Inferior parietal cortex (tissue), 1 donor: Measurements from ENCODE around the gene UBXN1.
A peak's percentile ranks its signal among the peaks of the same experiment; 100 is the strongest.
"Not testable (repeated sequence)": the region's sequence is repeated elsewhere in the genome, so short reads cannot be mapped to it uniquely, and the experiment has no call there.

Source experiments
- DNase-seq: peaks from one replicate; pipeline ENCODE4 v3.0.0-alpha.2; 2016; ENCODE audit errors: extremely low spot score

Gene UBXN1

GRCh38 chr11:62708793-62709192, 29.9 kb upstream of the UBXN1 start:
- no peak for DNase-seq

GRCh38 chr11:62708392-62708791, 29.5 kb upstream of the UBXN1 start:
- DNase-seq: peak; percentile 24

- peak; percentile 78 for DNase-seq
These were observed 28.5 kb upstream of the UBXN1 start, which contains the start of the genes BSCL2 and GNG3 for GRCh38 chr11:62707277-62707861. Gene BSCL2, minus strand, starts transcription at chr11:62707424. Its CDS starts 229 bp downstream, at chr11:62707195. Gene GNG3, plus strand, starts transcription at chr11:62707676. Its CDS starts 620 bp downstream, at chr11:62708296.

- DNase-seq: no peak
These were observed 28.0 kb upstream of the UBXN1 start for GRCh38 chr11:62706850-62707247.

GRCh38 chr11:62705880-62706849, 27.3 kb upstream of the UBXN1 start:
- peak; percentile 93 for DNase-seq

- no peak for DNase-seq
These were observed 26.5 kb upstream of the UBXN1 start for GRCh38 chr11:62705413-62705812.

GRCh38 chr11:62703921-62704320, 25.0 kb upstream of the UBXN1 start:
- DNase-seq: not testable (repeated sequence)

GRCh38 chr11:62702246-62702645, 23.4 kb upstream of the UBXN1 start:
- DNase-seq: no peak

GRCh38 chr11:62694455-62695167, 15.7 kb upstream of the UBXN1 start:
- DNase-seq: peak; percentile 81

GRCh38 chr11:62693624-62694023, 14.8 kb upstream of the UBXN1 start:
- DNase-seq: not testable (repeated sequence)

GRCh38 chr11:62689421-62690183, 10.7 kb upstream of the UBXN1 start, which contains the start of gene LRRN4CL:
Gene LRRN4CL, minus strand, starts transcription at chr11:62689530. Its CDS starts 1,022 bp downstream, at chr11:62688508.
- DNase-seq: no peak

- no peak for DNase-seq
These were observed 9.6 kb upstream of the UBXN1 start for GRCh38 chr11:62688491-62688890.

GRCh38 chr11:62687508-62688396, 8.9 kb upstream of the UBXN1 start:
- DNase-seq: no peak

GRCh38 chr11:62682518-62682917, 3.6 kb upstream of the UBXN1 start:
- DNase-seq: no peak

GRCh38 chr11:62680825-62681240, 2.0 kb upstream of the UBXN1 start:
- DNase-seq: no peak

- DNase-seq: no peak
These were observed 472 bp downstream of the UBXN1 start for GRCh38 chr11:62678433-62678769.

- no peak for DNase-seq
These were observed 1.2 kb downstream of the UBXN1 start for GRCh38 chr11:62677714-62678113.

- no peak for DNase-seq
These were observed 1.7 kb downstream of the UBXN1 start for GRCh38 chr11:62677156-62677555.

GRCh38 chr11:62676698-62677097, 2.2 kb downstream of the UBXN1 start:
- no peak for DNase-seq

- DNase-seq: not testable (repeated sequence)
These were observed 3.5 kb downstream of the UBXN1 start for GRCh38 chr11:62675415-62675814.
